ENCODE results near the gene PRKG1.

The PRKG1 gene

GRCh38 chr10:52322323-52322722 is 1248.0 kb downstream of the PRKG1 start:
- TF ChIP-seq, protein P1, sequence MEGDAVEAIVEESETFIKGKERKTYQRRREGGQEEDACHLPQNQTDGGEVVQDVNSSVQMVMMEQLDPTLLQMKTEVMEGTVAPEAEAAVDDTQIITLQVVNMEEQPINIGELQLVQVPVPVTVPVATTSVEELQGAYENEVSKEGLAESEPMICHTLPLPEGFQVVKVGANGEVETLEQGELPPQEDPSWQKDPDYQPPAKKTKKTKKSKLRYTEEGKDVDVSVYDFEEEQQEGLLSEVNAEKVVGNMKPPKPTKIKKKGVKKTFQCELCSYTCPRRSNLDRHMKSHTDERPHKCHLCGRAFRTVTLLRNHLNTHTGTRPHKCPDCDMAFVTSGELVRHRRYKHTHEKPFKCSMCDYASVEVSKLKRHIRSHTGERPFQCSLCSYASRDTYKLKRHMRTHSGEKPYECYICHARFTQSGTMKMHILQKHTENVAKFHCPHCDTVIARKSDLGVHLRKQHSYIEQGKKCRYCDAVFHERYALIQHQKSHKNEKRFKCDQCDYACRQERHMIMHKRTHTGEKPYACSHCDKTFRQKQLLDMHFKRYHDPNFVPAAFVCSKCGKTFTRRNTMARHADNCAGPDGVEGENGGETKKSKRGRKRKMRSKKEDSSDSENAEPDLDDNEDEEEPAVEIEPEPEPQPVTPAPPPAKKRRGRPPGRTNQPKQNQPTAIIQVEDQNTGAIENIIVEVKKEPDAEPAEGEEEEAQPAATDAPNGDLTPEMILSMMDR (IDR thresholded peaks at IDR 0.05; ENCODE audit: borderline replicate concordance, insufficient read depth, low read depth, low read length): no peak
- no peak overlapping the region for H3K4me3 ChIP-seq (ENCODE audit: low read depth, low read length)

DNA sequence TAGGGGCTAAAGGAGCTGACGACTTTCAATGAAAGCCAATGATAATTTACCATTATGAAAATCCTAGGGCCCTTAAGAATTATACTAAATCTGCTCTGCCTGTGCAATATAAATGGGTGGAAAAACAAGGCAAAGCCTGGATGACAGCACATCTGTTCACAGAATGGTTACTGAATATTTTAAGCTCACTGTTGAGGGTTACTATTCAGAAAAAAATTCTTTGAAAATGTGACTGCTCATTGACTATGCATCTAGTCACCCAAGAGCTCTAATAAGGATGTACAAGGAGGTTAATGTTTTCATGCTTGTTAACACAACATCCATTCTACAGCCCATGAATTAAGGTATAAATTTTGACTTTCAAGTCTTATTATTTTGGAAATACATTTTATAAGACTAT is 1248.6 kb downstream of the PRKG1 start:
- H3K4me3 ChIP-seq (ENCODE audit: low read depth, low read length): no peak overlapping the region
- TF ChIP-seq, protein P1 (IDR thresholded peaks at IDR 0.05; ENCODE audit: borderline replicate concordance, insufficient read depth, low read depth, low read length): no peak

GRCh38 chr10:52326382-52326781 is 1252.1 kb downstream of the PRKG1 start:
- no peak overlapping the region for H3K4me3 ChIP-seq (ENCODE audit: low read depth, low read length)
- TF ChIP-seq, protein P1 (IDR thresholded peaks at IDR 0.05; ENCODE audit: borderline replicate concordance, insufficient read depth, low read depth, low read length): no peak

DNA sequence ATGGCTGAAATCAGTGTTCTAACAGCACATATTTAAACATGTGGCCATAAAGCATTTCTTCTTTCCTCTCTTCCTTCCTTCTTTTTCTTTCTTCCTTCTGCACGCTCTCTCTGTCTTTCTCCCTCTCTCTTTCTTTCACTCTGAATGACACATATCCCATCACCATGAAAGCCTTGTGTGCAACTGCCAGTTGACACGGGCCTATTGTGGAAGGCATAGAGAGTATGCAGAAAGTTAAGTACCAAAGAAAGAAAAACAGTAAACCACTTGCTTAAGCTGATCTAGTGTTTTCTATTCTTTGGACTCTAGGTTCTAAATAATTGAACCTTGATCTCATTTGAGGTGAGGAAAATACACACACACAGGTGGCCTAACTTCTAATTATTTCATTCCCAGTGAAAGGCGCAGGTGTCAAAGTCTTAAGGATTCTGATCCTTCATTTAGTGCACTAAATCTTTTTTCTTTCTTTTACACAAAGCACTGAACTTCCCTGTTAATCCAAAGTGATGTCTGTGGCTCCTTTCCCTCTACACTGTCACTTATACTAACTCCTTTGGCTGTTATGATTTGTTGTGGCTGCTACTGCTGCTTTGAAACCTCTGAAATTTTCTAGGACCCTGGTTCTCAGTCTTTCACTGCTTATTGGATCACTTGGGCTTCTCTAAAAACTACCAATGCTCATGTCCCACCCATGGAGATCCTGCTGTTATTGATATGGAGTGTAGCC is 1257.5 kb downstream of the PRKG1 start:
- H3K4me3 ChIP-seq (ENCODE audit: low read depth, low read length): no peak overlapping the region
- TF ChIP-seq, protein P1 (IDR thresholded peaks at IDR 0.05; ENCODE audit: borderline replicate concordance, insufficient read depth, low read depth, low read length): no peak

DNA sequence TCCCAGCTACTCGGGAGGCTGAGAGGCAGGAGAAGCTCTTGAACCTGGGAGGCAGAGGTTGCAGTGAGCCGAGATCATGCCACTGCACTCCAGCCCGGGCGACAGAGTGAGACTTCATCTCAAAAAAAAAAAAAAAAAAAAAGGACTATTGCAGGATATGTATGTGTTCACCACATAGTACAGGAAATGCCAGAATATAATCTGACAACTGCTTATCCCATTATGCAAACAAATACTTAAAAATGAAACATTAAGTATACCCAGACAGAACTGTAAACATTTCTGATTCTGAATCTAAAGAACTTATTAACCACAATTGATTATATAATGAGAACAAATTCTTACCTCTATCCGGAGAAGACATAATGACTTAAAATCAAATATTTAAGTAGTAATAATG is 1258.5 kb downstream of the PRKG1 start:
- TF ChIP-seq, protein P1 (IDR thresholded peaks at IDR 0.05; ENCODE audit: borderline replicate concordance, insufficient read depth, low read depth, low read length): no peak
- no peak overlapping the region for H3K4me3 ChIP-seq (ENCODE audit: low read depth, low read length)

- TF ChIP-seq, protein P1 (IDR thresholded peaks at IDR 0.05; ENCODE audit: borderline replicate concordance, insufficient read depth, low read depth, low read length): no peak
- H3K4me3 ChIP-seq (ENCODE audit: low read depth, low read length): no peak overlapping the region
These were observed 1260.3 kb downstream of the PRKG1 start for GRCh38 chr10:52334595-52334994.

- H3K4me3 ChIP-seq (ENCODE audit: low read depth, low read length): no peak overlapping the region
These were observed 1261.4 kb downstream of the PRKG1 start for GRCh38 chr10:52335665-52336064.

More at GRCh38 chr10:52335665-52336064, 1261.4 kb downstream of the PRKG1 start:
- TF ChIP-seq, protein P1 (IDR thresholded peaks at IDR 0.05; ENCODE audit: borderline replicate concordance, insufficient read depth, low read depth, low read length): no peak
